ENCODE measurements around the gene DIAPH3.

DIAPH3 gene

GRCh38 chr13:59659981-59660380 lies 503.7 kb downstream of the DIAPH3 start:
- DNase-seq = no peak

GRCh38 chr13:59658738-59659330 lies 504.9 kb downstream of the DIAPH3 start:
- no peak for DNase-seq

- no peak for DNase-seq
Observed at GRCh38 chr13:59658027-59658737, 505.5 kb downstream of the DIAPH3 start.

DNA sequence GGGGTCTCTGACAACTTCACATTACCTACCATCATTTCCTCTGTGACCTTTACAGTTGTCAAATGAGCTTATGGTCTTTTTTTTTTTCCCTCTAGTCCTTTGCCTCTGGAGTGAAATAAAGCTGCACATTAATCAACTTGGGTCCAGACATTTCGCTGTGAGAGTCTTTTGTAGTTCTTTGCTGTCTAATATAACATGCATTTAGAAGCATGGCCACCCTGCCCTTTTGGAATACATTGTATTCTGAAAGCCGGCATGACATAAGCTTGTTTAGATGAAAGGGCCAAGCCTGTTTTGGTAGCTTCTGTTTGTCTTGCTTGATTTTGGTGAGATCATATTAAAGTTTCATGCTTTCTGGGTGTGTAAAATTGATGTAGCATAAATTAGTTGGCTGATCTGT lies 509.8 kb downstream of the DIAPH3 start:
- no peak for DNase-seq

DNA sequence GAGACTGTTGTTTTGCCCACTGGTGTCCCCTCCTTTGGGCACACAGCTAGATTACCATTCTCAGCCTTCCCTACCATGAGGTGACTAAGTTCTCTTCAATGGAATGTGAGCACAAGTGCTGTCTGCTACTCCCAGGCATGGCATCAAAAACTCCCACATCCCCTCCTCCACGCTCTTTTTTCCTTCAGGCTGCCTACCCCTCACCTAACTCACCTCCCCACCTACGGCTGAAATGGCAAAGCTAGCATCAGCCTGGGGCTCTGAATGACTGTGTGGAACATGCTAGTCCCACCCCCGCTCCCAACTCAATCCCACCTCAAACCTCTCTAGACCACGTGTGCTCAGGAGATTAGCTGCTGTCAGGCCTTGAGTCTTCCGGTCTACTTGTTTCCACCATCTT lies 512.2 kb downstream of the DIAPH3 start:
- DNase-seq = peak; percentile 23

GRCh38 chr13:59643906-59644626 lies 519.7 kb downstream of the DIAPH3 start:
- DNase-seq = peak; percentile 59

DNA sequence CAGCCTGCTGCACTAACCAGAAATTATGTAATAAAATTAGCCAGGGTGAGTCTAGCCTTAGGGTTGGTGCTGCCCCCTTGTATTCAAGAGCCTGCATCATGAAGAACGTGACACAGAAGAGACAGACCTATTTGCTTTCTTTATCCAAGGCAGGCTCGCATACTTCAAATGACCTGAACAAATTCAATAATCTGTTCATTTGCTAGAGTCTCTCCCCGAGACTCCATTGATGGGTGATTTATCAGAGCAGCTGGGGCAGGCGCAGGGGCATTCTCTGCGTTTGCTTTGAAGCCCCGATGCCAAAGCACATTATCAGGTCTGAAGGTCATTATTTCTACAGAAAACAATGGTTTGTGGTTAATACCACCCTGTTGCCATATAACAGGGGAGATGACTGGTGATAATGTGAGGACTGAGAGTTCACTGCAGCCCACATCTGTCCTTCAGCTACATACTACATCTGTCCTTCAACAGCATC lies 520.3 kb downstream of the DIAPH3 start:
- no peak for DNase-seq

- DNase-seq = peak; percentile 3
Observed at GRCh38 chr13:59641817-59642216, 521.9 kb downstream of the DIAPH3 start.

DNA sequence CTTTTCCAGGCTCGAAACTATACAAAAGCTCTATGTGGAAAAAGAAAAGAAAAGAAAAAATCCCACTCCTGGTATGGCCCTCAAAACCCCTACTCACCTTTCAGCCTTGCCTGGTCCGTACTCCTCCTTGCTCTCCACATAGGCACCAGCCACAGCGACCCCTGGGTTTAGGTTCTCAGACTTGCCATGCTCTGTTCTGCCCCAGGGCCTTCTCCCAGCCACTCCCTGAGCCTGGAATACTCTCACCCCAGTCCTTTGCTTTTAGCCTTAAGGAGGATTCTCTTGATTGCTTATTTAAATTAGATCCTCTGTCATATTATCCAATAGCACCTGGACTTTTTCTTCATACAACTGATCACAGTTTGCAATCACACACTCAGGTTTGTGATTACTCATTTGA lies 522.5 kb downstream of the DIAPH3 start:
- no peak for DNase-seq

- no peak for DNase-seq
Observed at GRCh38 chr13:59638404-59638803, 525.3 kb downstream of the DIAPH3 start.

DNA sequence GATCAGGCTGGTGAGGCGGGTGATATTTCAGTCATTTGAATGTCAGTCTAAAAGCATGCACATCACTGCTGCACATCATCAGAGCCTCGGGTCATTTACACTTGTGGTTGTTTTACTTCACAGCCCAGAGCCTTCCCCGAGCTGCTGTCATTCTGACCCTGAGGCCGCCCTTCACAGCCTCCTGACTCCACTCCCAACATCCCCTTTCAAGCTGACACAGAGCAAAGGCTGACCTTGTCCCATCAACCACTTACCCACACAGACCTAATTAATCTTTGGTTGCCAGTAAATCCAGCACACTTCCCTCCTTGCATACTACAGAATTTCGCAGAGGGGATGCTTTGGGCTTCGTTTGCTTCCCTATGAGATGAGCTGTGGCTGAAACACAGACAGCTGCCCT lies 528.1 kb downstream of the DIAPH3 start:
- DNase-seq = no peak

- no peak for DNase-seq
Observed at GRCh38 chr13:59633290-59633689, 530.4 kb downstream of the DIAPH3 start.

- no peak for DNase-seq
Observed at GRCh38 chr13:59631271-59631670, 532.5 kb downstream of the DIAPH3 start.

DNA sequence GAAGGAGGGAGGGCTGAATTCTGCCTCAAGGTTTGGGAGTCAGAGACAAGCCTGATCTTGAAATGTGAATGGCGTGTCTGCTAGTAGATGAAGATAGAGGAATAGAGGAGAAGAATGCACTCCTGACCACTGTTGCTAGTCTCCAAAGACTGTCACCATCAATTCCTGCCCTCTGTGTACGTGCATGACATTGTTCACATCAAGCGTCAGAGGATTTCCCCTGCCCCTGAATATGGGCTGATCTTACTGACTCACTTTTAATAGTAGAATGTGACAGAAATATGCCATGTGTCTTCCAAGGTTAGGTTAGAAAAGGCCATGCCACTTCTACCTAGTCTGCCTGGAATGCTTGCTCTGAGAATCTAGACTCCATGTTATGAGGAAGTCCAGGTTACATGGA lies 538.6 kb downstream of the DIAPH3 start:
- no peak for DNase-seq

- no peak for DNase-seq
Observed at GRCh38 chr13:59623206-59623915, 540.4 kb downstream of the DIAPH3 start.

- DNase-seq = no peak
Observed at GRCh38 chr13:59621773-59622172, 542.0 kb downstream of the DIAPH3 start.

All from kidney glomerular epithelial cell (primary cell).